ENCODE measurements around the gene GARIN5A. TPM values are rescaled to one million over a fixed set of nuclear protein-coding genes. Genes with fewer than 3 reads are reported as not detected.
"Not testable (repeated sequence)": the region's sequence is repeated elsewhere in the genome, so short reads cannot be mapped to it uniquely, and the experiment has no call there.

The GARIN5A gene
- total RNA-seq, 2 donors from 2014 or later = 1.1 TPM; not detected in 1

DNA sequence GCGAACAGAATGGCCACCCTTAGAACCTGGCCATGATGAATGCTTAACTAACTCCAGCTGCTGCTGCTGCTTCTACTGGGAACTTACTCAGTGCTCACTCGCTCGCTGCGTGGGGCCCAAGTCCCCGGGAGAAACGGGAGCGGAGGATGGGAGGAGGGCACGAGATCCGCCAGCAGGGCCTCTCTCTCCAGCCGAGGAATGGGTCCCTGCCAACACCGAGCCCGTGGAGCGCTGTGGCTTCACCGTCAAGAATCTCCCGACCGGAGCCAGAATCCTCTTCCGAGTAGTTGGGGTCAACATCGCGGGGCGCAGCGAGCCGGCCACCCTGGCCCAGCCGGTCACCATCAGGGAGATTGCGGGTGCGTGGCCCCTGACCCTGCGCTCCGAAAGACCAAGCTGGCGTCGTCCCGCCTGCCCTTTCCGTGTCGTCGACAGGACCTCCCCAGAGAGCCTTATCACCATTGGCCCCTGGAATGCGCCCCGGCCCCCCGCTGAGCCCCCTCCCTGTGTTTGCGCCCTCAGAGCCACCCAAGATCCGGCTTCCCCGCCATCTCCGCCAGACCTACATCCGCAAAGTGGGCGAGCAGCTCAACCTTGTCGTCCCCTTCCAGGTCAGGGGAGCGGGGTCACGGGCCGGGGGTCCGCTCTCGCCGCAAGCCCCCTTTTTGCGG lies 18.1 kb downstream of the GARIN5A start:
- ATAC-seq = no peak
- Mint-ChIP-seq H3K4me3 (no peak overlapping the region), H3K27me3 (peaks cover 23 to 24% of the 10 kb centered on the region in 2 donors), H3K4me1 (ENCODE audit: low read depth in 2 of 2) (peaks cover 3 to 4% of the 10 kb centered on the region in 2 donors), H3K27ac (no peak overlapping the region), H3K9me3 (no peaks in the 10 kb centered on the region), H3K36me3 (no peaks in the 10 kb centered on the region)
- no peak for DNase-seq (ENCODE audit: low spot score)

DNA sequence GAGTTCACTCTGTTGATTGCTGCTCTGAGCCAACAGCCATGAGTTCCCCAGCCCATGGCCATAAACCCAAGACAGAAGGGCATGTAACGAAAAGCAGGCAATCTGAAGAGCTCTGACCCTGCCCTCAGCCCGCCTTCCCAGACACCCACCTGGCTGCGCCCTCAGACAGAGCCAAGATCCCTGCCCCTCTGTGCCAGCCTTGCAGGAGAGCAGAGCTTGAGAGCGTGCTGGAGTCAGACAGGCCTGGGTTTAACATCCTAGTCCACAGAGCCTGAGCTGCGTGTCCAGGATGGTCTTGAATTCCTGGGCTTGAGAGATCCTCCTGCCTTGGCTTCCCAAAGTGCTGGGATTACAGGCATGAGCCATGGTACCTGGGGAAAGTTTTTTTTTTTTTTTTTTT lies 19.3 kb downstream of the GARIN5A start:
- DNase-seq (ENCODE audit: low spot score) = no peak
- H3K4me1 Mint-ChIP-seq (ENCODE audit: low read depth in 2 of 2) = peaks cover 3 to 4% of the 10 kb centered on the region in 2 donors
- H3K27ac Mint-ChIP-seq = no peak overlapping the region
- no peaks in the 10 kb centered on the region for H3K36me3 Mint-ChIP-seq
- ATAC-seq = no peak
- peaks cover 23 to 24% of the 10 kb centered on the region in 2 donors for H3K27me3 Mint-ChIP-seq
- no peak overlapping the region for H3K4me3 Mint-ChIP-seq
- no peaks in the 10 kb centered on the region for H3K9me3 Mint-ChIP-seq

DNA sequence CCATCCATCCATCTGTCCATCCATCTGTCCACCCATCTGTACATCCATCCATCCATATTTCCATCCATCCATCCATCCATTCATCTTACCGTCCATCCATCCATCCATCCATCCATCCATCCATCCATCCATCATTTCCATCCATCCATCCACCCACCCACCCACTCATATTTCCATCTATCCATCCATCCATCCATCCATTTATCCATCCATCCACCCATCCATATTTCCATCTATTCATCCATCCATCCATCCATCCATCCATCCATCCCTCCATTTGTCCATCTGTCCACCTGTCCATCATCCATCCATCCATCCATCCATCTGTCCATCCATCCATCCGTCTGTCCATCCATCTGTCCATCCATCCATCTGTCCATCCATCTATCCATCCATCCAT lies 20.7 kb downstream of the GARIN5A start:
- ATAC-seq = no peak
- H3K27ac Mint-ChIP-seq = no peak overlapping the region
- H3K9me3 Mint-ChIP-seq = no peaks in the 10 kb centered on the region
- no peak for DNase-seq (ENCODE audit: low spot score)
- peaks cover 0 to 4% of the 10 kb centered on the region in 2 donors for H3K4me1 Mint-ChIP-seq (ENCODE audit: low read depth in 2 of 2)
- no peak overlapping the region for H3K4me3 Mint-ChIP-seq
- H3K36me3 Mint-ChIP-seq = no peaks in the 10 kb centered on the region
- H3K27me3 Mint-ChIP-seq = peaks cover 20 to 24% of the 10 kb centered on the region in 2 donors

DNA sequence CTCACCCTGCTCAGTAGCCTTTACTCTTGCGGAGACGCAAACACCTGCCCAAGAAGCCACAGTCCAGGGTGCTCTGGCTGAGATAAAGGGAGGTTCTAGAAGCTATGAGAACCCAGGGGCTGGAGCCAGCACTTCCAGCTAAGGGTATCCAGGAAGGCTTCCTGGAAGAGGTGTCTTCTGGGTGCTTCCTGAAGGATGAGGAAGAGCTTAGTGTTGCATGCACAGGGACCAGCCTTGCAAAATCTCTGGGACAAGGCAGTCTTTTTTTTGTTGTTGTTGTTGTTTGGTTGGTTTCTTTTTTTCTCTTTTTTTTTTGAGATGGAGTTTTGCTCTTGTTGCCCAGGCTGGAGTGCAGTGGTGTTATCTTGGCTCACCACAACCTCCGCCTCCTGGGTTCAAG lies 23.4 kb downstream of the GARIN5A start:
- H3K4me3 Mint-ChIP-seq = no peak overlapping the region
- H3K4me1 Mint-ChIP-seq (ENCODE audit: low read depth in 2 of 2) = peaks cover 0 to 4% of the 10 kb centered on the region in 2 donors
- H3K27me3 Mint-ChIP-seq = peaks cover 20 to 24% of the 10 kb centered on the region in 2 donors
- no peak for DNase-seq (ENCODE audit: low spot score)
- no peaks in the 10 kb centered on the region for H3K9me3 Mint-ChIP-seq
- no peaks in the 10 kb centered on the region for H3K36me3 Mint-ChIP-seq
- H3K27ac Mint-ChIP-seq = no peak overlapping the region
- ATAC-seq = no peak

DNA sequence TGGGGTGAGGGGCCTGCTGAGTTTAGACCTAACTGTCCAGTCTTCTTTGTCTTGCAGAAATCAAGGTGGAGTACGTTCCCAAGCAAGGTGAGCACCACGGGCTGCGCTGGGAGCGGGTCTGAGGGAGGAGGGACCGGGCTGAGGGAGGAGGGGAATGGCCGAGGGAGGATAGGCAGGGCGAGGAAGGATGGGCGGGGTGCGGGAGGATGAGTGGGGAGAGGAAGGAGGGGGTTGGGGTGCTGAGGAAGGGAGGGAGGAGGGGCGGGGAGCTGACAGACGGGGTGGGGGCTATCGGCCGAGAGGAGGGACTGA lies 25.5 kb downstream of the GARIN5A start:
- H3K4me1 Mint-ChIP-seq (ENCODE audit: low read depth in 2 of 2) = peaks cover 0 to 3% of the 10 kb centered on the region in 2 donors
- DNase-seq (ENCODE audit: low spot score) (no peak), ATAC-seq (peak in 1 of 2 donors; percentile 11)
- no peak overlapping the region for H3K27ac Mint-ChIP-seq
- H3K27me3 Mint-ChIP-seq = peaks cover 13 to 18% of the 10 kb centered on the region in 2 donors
- no peaks in the 10 kb centered on the region for H3K9me3 Mint-ChIP-seq
- no peaks in the 10 kb centered on the region for H3K36me3 Mint-ChIP-seq
- H3K4me3 Mint-ChIP-seq = no peak overlapping the region

DNA sequence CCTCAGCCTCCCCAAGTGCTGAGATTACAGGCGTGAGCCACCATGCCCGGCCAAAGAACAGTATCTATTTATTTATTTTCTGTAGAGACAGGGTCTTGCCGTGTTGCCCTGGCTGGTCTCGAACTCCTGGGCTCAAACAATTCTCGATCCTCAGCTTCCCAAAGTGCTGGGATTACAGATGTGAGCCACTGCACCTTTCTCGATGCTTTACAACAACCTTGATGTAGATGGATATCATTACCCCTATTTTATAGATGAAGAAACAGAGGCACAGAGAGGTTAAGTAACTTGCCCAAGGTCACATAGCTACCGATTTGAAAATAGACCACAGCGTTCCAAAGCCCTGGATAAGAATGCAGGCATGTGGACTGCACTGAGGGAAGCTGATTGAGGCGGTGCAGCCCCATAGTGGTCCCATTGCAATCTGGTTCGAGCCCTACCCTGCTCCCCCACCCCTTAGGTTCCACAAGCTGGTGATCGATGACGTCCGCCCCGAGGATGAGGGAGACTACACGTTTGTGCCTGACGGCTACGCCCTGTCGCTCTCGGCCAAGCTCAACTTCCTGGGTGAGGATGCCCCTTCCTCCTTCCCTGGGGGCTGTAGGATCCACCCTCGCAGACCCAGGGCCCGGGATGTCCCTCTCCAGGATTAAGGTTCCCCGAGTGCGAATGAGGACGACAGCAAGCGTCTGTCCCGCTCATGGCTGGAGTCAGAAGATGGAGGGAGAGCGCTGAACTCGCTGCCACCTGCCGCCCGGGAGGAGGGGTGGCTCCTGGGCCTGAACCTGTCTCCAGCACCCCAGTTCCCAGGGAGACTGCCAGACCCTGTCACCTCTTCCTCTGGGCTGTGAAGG lies 26.1 kb downstream of the GARIN5A start:
- no peaks in the 10 kb centered on the region for H3K4me1 Mint-ChIP-seq (ENCODE audit: low read depth in 2 of 2)
- H3K9me3 Mint-ChIP-seq = no peaks in the 10 kb centered on the region
- H3K4me3 Mint-ChIP-seq = no peak overlapping the region
- ATAC-seq (no peak), DNase-seq (ENCODE audit: low spot score) (no peak)
- no peaks in the 10 kb centered on the region for H3K36me3 Mint-ChIP-seq
- H3K27ac Mint-ChIP-seq = no peak overlapping the region
- peaks cover 8 to 12% of the 10 kb centered on the region in 2 donors for H3K27me3 Mint-ChIP-seq

DNA sequence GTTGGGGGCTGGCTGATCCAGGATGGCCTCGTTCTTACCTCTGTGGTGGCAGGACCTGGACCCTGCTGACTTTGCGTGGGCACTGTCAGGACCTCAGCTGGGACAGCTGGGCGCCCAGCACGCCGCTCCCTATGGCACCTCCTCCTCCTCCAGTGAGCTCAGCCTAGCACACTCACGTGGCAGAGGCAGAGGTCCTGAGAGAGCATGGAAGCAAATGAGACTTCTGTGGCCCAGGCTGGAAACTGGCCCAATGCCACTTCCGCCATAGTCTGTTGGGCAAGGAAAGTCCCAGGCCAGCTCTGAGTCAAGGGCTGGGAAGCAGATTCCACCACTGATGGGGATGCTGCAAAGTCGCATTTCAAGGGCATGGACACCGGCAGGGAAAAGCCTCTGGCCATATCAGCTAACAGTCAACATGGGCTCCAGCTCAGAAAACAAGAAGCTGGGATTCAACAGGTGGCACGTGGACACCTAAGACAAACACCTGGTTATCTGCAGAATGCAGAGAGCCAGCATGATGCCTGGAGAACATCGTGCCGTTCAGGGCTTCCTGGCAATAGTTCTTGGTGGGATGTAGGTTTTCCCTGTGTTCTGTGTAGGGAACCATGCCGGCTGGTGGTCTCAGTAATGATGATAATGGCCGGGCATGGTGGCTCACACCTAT lies 27.3 kb downstream of the GARIN5A start:
- no peak for DNase-seq (ENCODE audit: low spot score)
- H3K27me3 Mint-ChIP-seq = peaks cover 3 to 12% of the 10 kb centered on the region in 2 donors
- H3K36me3 Mint-ChIP-seq = no peaks in the 10 kb centered on the region
- no peaks in the 10 kb centered on the region for H3K9me3 Mint-ChIP-seq
- H3K4me1 Mint-ChIP-seq (ENCODE audit: low read depth in 2 of 2) = no peaks in the 10 kb centered on the region
- no peak overlapping the region for H3K4me3 Mint-ChIP-seq
- H3K27ac Mint-ChIP-seq = no peak overlapping the region
- peak in 1 of 2 donors; percentile 22 for ATAC-seq

DNA sequence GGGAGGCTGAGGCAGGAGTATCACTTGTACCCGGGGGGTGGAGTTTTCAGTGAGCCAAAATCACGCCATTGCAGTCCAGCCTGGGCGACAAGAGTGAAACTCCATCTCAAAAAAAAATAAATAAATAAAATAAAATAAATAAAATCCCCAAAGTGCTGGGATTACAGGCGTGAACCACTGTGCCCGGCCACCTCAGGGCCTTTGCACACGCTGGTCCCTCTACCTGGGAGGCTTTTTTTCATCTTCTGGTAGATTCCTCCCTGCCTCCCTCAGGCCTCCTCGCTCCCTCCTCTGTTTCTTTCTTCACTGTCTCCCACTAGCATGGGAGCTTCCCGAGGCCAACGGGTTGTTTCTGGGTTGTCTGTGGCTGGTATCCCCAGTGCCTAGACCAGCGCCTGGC lies 28.9 kb downstream of the GARIN5A start:
- Mint-ChIP-seq H3K9me3 (no peaks in the 10 kb centered on the region), H3K27ac (no peak overlapping the region), H3K4me3 (no peak overlapping the region)

DNA sequence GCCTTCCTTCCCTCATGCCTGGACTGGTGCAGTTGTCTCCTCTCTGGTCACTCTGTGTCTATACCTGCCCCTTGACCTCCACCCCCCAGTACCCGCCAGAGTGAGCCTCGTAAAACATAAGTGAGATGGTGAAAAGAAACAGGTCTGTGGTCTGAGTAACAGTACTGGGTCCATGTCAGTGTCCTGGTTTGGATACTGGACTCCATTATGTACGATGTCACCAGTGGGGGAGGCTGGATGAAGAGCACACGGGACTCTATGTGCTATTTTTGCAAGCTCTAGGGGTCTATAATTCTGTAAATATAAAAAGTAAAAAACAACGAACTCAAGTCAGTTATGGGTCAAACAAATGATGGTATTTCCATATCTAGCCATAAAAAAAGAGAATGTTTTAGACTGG lies 29.6 kb downstream of the GARIN5A start:
- no peaks in the 10 kb centered on the region for H3K9me3 Mint-ChIP-seq
- no peak overlapping the region for H3K27ac Mint-ChIP-seq
- H3K36me3 Mint-ChIP-seq = no peaks in the 10 kb centered on the region
- no peak for ATAC-seq
- H3K4me3 Mint-ChIP-seq = no peak overlapping the region
- H3K27me3 Mint-ChIP-seq = peaks cover 12 to 15% of the 10 kb centered on the region in 2 donors
- DNase-seq (ENCODE audit: low spot score) = no peak
- H3K4me1 Mint-ChIP-seq (ENCODE audit: low read depth in 2 of 2) = no peaks in the 10 kb centered on the region

More for the DNA sequence above, 28.9 kb downstream of the GARIN5A start:
- no peak for ATAC-seq
- Mint-ChIP-seq H3K4me1 (ENCODE audit: low read depth in 2 of 2) (no peaks in the 10 kb centered on the region), H3K36me3 (no peaks in the 10 kb centered on the region), H3K27me3 (peaks cover 12 to 17% of the 10 kb centered on the region in 2 donors)
- DNase-seq (ENCODE audit: low spot score) = no peak

DNA sequence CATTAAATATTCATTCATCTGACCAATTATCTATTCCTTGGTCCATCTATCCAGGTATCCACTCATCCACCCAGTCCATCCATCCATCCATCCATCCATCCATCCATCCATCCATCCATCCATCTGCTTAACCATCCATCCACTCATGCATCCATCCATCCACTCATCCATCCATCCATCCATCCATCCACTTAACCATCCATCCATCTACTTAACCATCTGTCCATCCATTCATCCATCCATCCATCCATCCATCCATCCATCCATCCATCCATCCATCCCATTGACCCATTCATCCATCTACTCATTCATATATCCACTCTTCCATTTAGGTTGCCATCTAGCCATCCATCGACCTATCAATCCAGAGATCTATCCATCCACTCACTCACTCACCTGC lies 32.6 kb downstream of the GARIN5A start:
- Mint-ChIP-seq H3K9me3 (no peaks in the 10 kb centered on the region), H3K4me1 (ENCODE audit: low read depth in 2 of 2) (no peaks in the 10 kb centered on the region), H3K36me3 (no peaks in the 10 kb centered on the region), H3K27ac (no peak overlapping the region), H3K27me3 (peaks cover 13 to 18% of the 10 kb centered on the region in 2 donors), H3K4me3 (no peak overlapping the region)
- no peak for DNase-seq (ENCODE audit: low spot score)
- ATAC-seq = no peak

DNA sequence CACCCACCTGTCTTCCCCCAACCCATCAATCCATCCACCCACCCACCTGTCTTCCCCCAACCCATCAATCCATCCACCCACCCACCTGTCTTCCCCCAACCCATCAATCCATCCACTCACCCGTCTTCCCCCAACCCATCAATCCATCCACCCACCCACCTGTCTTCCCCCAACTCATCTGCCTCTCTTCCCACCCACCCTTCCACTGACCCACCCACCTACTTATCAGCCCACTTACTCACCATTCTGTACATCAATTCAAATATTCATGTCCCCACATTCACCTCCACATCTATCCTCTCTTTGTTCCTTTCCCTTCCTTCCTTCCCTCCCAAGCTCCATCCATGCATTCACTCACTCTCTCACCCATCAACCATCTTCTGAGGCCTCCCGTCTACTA lies 37.5 kb downstream of the GARIN5A start:
- DNase-seq (ENCODE audit: low spot score); ATAC-seq: not testable (repeated sequence)

DNA sequence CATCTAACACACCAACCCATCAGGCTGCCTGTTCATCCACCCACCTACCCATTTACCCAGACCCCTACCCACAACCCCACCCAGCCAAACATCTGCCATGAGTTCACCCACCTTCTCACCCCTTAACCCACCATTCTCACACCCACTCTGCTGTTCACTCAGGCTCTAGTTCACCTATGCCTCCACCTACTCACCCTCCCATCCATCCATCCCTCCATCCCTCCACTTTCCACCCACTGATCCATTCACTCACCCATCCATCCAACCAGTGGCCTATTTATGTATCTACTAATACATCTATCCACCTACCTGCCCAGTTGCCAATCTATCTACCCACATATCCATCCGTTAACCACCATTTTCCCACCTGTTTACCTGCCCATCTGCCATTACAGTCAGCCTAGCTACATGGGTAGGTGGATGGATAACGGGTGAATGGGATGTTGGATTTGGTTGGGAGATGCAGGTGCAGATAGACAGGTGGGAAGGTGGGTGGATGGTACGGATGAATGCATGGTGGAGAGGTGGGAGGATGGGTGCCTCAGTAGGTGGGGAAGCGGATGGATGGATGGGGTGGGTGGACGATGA lies 38.7 kb downstream of the GARIN5A start:
- Mint-ChIP-seq H3K27ac (no peak overlapping the region), H3K9me3 (no peaks in the 10 kb centered on the region), H3K4me3 (no peak overlapping the region), H3K27me3 (peaks cover 14 to 32% of the 10 kb centered on the region in 2 donors), H3K36me3 (no peaks in the 10 kb centered on the region), H3K4me1 (ENCODE audit: low read depth in 2 of 2) (peaks cover 0 to 3% of the 10 kb centered on the region in 2 donors)
- DNase-seq (ENCODE audit: low spot score) (no peak), ATAC-seq (no peak)

More for the DNA sequence above, 37.5 kb downstream of the GARIN5A start:
- not testable (repeated sequence) for H3K4me1 Mint-ChIP-seq (ENCODE audit: low read depth in 2 of 2); H3K4me3 Mint-ChIP-seq; H3K36me3 Mint-ChIP-seq; H3K27ac Mint-ChIP-seq; H3K9me3 Mint-ChIP-seq
- peaks cover 14 to 33% of the 10 kb centered on the region in 2 donors for H3K27me3 Mint-ChIP-seq

DNA sequence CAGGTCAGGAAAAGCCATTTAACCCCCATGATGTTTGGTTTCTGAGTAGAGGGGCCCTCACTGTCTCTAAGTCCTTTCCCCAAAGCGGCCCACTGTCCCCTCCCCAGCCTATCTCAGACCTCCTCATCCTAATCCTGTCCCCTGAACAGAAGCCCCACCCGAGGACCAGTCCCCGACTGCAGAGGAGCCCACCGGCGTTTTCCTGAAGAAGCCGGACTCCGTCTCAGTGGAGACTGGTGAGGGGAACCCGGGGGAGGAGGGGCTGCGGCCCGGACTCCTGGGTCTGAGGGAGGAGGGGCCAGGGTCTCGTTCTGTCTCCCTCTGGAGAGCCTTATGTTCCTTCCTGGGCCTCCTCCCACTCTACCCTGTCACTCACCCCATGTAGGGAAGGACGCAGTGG lies 41.0 kb downstream of the GARIN5A start:
- H3K27ac Mint-ChIP-seq = no peak overlapping the region
- peaks cover 20 to 34% of the 10 kb centered on the region in 2 donors for H3K27me3 Mint-ChIP-seq
- no peaks in the 10 kb centered on the region for H3K36me3 Mint-ChIP-seq
- H3K9me3 Mint-ChIP-seq = no peaks in the 10 kb centered on the region
- H3K4me1 Mint-ChIP-seq (ENCODE audit: low read depth in 2 of 2) = peaks cover 9 to 15% of the 10 kb centered on the region in 2 donors
- DNase-seq (ENCODE audit: low spot score) (no peak), ATAC-seq (no peak)
- H3K4me3 Mint-ChIP-seq = no peak overlapping the region

Measured in natural killer cell treated with Interleukin-12 subunit alpha and Interleukin-12 subunit beta and Interleukin-15 and Interleukin-18, amount 100 ng/mL, for 72 hours (primary cell).